Liver (tissue), 9 donors: Measurements from ENCODE around the gene INPP5F. TPM values are rescaled to one million over a fixed set of nuclear protein-coding genes. Genes with fewer than 3 reads are reported as not detected.

Source experiments
- DNase-seq: peaks from one replicate; pipeline ENCODE4 v3.0.0-alpha.2; 2017; ENCODE audit warnings: low spot score
- H3K27ac ChIP-seq, 2 donors: one replicate each; pipeline ENCODE4 v1.7.0; 2013; ENCODE audit warnings: inconsistent platforms in 2 of 2, low read length in 2 of 2, control low read depth in 1 of 2, low read depth in 1 of 2, mild to moderate bottlenecking in 1 of 2
- H3K27me3 ChIP-seq, 4 donors: one replicate each; pipeline versions ENCODE4 v1.6.1 to v1.7.0; 2013; ENCODE audit warnings: low read length in 3 of 4, inconsistent platforms in 1 of 4, mild to moderate bottlenecking in 1 of 4, moderate library complexity in 1 of 4; ENCODE audit not compliant: control insufficient read depth in 4 of 4, insufficient read depth in 4 of 4
- H3K36me3 ChIP-seq, 4 donors: one replicate each; pipeline versions ENCODE4 v1.6.1 to v1.7.0; 2013; ENCODE audit warnings: low read length in 3 of 4, mild to moderate bottlenecking in 3 of 4, low read depth in 1 of 4, moderate library complexity in 1 of 4; ENCODE audit not compliant: control insufficient read depth in 4 of 4, insufficient read depth in 3 of 4
- H3K4me1 ChIP-seq, 4 donors: one replicate each; pipeline versions ENCODE4 v1.6.1 to v1.7.0; 2013; ENCODE audit warnings: low read length in 3 of 4, mild to moderate bottlenecking in 3 of 4, moderate library complexity in 1 of 4; ENCODE audit not compliant: control insufficient read depth in 4 of 4, insufficient read depth in 4 of 4
- H3K4me3 ChIP-seq, 3 donors: one replicate each; pipeline versions ENCODE4 v1.6.1 to v1.7.0; 2013; ENCODE audit warnings: low read length in 3 of 3, control low read depth in 1 of 3, low read depth in 1 of 3, mild to moderate bottlenecking in 1 of 3
- H3K9ac ChIP-seq, 2 donors: one replicate each; pipeline ENCODE4 v1.7.0; 2013; ENCODE audit warnings: low read length in 2 of 2, mild to moderate bottlenecking in 2 of 2, moderate library complexity in 2 of 2, control low read depth in 1 of 2, low read depth in 1 of 2
- H3K9me3 ChIP-seq, 4 donors: one replicate each; pipeline versions ENCODE4 v1.6.1 to v1.7.0; 2013; ENCODE audit warnings: low read length in 3 of 4; ENCODE audit not compliant: control insufficient read depth in 4 of 4
- EGR1 ChIP-seq, 2 donors: IDR thresholded peaks; 2 replicates each; pipeline ENCODE4 v1.6.1; 2016 to 2018; ENCODE audit warnings: antibody characterized with exemption in 2 of 2, low read depth in 2 of 2
- FOXA1 ChIP-seq: IDR thresholded peaks from 2 replicates; pipeline ENCODE4 v1.6.1; 2016; ENCODE audit warnings: antibody characterized with exemption
- FOXA2 ChIP-seq: IDR thresholded peaks from 2 replicates; pipeline ENCODE4 v1.6.1; 2016; ENCODE audit warnings: antibody characterized with exemption
- GABPA ChIP-seq, 2 donors: IDR thresholded peaks in 1 of 2; conservative IDR thresholded peaks in 1 of 2; 2 replicates each; pipeline ENCODE4 v1.6.1; 2016; ENCODE audit warnings: antibody characterized with exemption in 2 of 2, mild to moderate bottlenecking in 1 of 2, moderate library complexity in 1 of 2
- HNF4A ChIP-seq, 2 donors: conservative IDR thresholded peaks; 2 replicates each; pipeline ENCODE4 v1.6.1; 2016; ENCODE audit warnings: antibody characterized with exemption in 2 of 2, mild to moderate bottlenecking in 2 of 2
- HNF4G ChIP-seq: IDR thresholded peaks from 2 replicates; pipeline ENCODE4 v1.6.1; 2016; ENCODE audit warnings: antibody characterized with exemption
- JUND ChIP-seq, 2 donors: IDR thresholded peaks; 2 replicates each; pipeline ENCODE4 v1.6.1; 2016; ENCODE audit warnings: antibody characterized with exemption in 2 of 2
- NR2F2 ChIP-seq: IDR thresholded peaks from 2 replicates; pipeline ENCODE4 v1.6.1; 2016; ENCODE audit warnings: antibody characterized with exemption
- RAD21 ChIP-seq, 2 donors: IDR thresholded peaks; 2 replicates each; pipeline ENCODE4 v1.6.1; 2016; ENCODE audit warnings: antibody characterized with exemption in 2 of 2, mild to moderate bottlenecking in 2 of 2
- RXRA ChIP-seq, 2 donors: IDR thresholded peaks; 2 replicates each; pipeline ENCODE4 v1.6.1; 2017 to 2018; ENCODE audit warnings: antibody characterized with exemption in 2 of 2, mild to moderate bottlenecking in 1 of 2
- SP1 ChIP-seq: IDR thresholded peaks from 2 replicates; pipeline ENCODE4 v1.6.1; 2018; ENCODE audit warnings: antibody characterized with exemption, mild to moderate bottlenecking
- TAF1 ChIP-seq: conservative IDR thresholded peaks from 2 replicates; pipeline ENCODE4 v1.6.1; 2016; ENCODE audit warnings: antibody characterized with exemption, mild to moderate bottlenecking
- YY1 ChIP-seq: IDR thresholded peaks from 2 replicates; pipeline ENCODE4 v1.6.1; 2016; ENCODE audit warnings: antibody characterized with exemption, mild to moderate bottlenecking
- WGBS: extraction: QIAGEN DNeasy Blood & Tissue Kit; methylation state at CpG from one replicate; pipeline ENCODE4 v1.1.7; 2013; 5-methylcytosine and 5-hydroxymethylcytosine counted together
- polyA plus RNA-seq, 2 donors: library from polyadenylated mRNA; stranded (reverse) in 1 of 2; unstranded in 1 of 2; fragments of 200-250 nt in 1 of 2; fragments of >200 nt in 1 of 2; fragmentation: Nextera tagmentation in 1 of 2; extraction: Ambion mirVana in 1 of 2; gene quantifications; one replicate each; pipeline versions ENCODE4 v1.2.1 to v1.2.3, GENCODE V29; 2013 to 2015
- total RNA-seq, 2 donors: library from RNA; depleted of rRNA; stranded (reverse); fragments of >200 nt; gene quantifications; one replicate each; pipeline ENCODE4 v1.2.3, GENCODE V29; 2014
- TF ChIP-seq, protein P1 (sequence below): IDR thresholded peaks from 2 replicates; pipeline ENCODE4 v1.6.1; 2016; ENCODE audit warnings: antibody characterized with exemption
- TF ChIP-seq, protein P2 (sequence below): IDR thresholded peaks from 2 replicates; pipeline ENCODE4 v1.6.1; 2016; ENCODE audit warnings: antibody characterized with exemption
- TF ChIP-seq, protein P3 (sequence below): fragments of 150-350 bp; IDR thresholded peaks from 2 replicates; pipeline ENCODE4 v1.5.1; 2017; ENCODE audit warnings: improper control_type of control experiment, low read depth, low read length; ENCODE audit not compliant: missing input control
- TF ChIP-seq, protein P4 (sequence below): IDR thresholded peaks from 2 replicates; pipeline ENCODE4 v1.6.1; 2016; ENCODE audit warnings: antibody characterized with exemption, mild to moderate bottlenecking
- TF ChIP-seq, protein P5 (sequence below): IDR thresholded peaks from 2 replicates; pipeline ENCODE4 v1.6.1; 2016; ENCODE audit warnings: antibody characterized with exemption
- donor health status: healthy.
- donor health status: healthy.
- donor health status: healthy.
- donor health status: healthy.
- donor health status: healthy.

Gene INPP5F
- total and polyA plus RNA-seq, 4 donors = 1.1 to 8.1 (median 2.1) TPM

DNA sequence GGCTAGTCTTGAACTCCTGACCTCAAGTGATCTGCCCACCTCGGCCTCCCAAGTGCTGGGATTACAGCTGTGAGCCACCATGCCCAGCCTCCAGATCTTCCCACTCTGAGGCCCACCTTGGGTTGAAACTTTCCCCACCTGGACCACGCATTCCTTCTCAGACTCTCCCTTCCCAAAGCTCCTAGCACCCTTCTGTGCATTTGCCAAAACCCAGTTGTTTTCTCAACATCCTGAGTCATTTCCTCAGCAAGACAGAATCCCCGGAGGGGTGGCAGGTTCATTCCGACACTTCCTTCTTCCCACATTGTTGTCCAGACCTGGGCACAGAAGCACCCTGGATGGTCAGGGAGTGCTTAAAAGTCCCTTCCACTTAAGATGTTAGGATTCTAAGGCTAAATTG lies 45.8 kb upstream of the INPP5F start:
- 81% methylated on average over 4 of the region's 4 CpGs for WGBS
- H3K27ac ChIP-seq = no peak overlapping the region

More for the DNA sequence above, 45.8 kb upstream of the INPP5F start:
- peaks cover 5 to 22% (median 15%) of the 10 kb centered on the region in 4 donors for H3K36me3 ChIP-seq
- TF ChIP-seq HNF4A (conservative IDR thresholded peaks at IDR 0.05) = no peak
- TF ChIP-seq FOXA1 = no peak
- TF ChIP-seq FOXA2 = no peak
- no peak for TF ChIP-seq TAF1
- no peak for TF ChIP-seq RXRA (IDR thresholded peaks at IDR 0.05)
- TF ChIP-seq, protein P1, sequence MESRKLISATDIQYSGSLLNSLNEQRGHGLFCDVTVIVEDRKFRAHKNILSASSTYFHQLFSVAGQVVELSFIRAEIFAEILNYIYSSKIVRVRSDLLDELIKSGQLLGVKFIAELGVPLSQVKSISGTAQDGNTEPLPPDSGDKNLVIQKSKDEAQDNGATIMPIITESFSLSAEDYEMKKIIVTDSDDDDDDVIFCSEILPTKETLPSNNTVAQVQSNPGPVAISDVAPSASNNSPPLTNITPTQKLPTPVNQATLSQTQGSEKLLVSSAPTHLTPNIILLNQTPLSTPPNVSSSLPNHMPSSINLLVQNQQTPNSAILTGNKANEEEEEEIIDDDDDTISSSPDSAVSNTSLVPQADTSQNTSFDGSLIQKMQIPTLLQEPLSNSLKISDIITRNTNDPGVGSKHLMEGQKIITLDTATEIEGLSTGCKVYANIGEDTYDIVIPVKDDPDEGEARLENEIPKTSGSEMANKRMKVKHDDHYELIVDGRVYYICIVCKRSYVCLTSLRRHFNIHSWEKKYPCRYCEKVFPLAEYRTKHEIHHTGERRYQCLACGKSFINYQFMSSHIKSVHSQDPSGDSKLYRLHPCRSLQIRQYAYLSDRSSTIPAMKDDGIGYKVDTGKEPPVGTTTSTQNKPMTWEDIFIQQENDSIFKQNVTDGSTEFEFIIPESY = no peak
- TF ChIP-seq, protein P2, sequence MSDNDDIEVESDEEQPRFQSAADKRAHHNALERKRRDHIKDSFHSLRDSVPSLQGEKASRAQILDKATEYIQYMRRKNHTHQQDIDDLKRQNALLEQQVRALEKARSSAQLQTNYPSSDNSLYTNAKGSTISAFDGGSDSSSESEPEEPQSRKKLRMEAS = no peak
- no peak for TF ChIP-seq GABPA (IDR thresholded peaks at IDR 0.05 in 1 of 2, conservative IDR thresholded peaks at IDR 0.05 in 1 of 2)
- TF ChIP-seq, protein P3, sequence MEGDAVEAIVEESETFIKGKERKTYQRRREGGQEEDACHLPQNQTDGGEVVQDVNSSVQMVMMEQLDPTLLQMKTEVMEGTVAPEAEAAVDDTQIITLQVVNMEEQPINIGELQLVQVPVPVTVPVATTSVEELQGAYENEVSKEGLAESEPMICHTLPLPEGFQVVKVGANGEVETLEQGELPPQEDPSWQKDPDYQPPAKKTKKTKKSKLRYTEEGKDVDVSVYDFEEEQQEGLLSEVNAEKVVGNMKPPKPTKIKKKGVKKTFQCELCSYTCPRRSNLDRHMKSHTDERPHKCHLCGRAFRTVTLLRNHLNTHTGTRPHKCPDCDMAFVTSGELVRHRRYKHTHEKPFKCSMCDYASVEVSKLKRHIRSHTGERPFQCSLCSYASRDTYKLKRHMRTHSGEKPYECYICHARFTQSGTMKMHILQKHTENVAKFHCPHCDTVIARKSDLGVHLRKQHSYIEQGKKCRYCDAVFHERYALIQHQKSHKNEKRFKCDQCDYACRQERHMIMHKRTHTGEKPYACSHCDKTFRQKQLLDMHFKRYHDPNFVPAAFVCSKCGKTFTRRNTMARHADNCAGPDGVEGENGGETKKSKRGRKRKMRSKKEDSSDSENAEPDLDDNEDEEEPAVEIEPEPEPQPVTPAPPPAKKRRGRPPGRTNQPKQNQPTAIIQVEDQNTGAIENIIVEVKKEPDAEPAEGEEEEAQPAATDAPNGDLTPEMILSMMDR = no peak
- TF ChIP-seq RAD21 (IDR thresholded peaks at IDR 0.05) = no peak
- TF ChIP-seq HNF4G = no peak
- TF ChIP-seq, protein P4, sequence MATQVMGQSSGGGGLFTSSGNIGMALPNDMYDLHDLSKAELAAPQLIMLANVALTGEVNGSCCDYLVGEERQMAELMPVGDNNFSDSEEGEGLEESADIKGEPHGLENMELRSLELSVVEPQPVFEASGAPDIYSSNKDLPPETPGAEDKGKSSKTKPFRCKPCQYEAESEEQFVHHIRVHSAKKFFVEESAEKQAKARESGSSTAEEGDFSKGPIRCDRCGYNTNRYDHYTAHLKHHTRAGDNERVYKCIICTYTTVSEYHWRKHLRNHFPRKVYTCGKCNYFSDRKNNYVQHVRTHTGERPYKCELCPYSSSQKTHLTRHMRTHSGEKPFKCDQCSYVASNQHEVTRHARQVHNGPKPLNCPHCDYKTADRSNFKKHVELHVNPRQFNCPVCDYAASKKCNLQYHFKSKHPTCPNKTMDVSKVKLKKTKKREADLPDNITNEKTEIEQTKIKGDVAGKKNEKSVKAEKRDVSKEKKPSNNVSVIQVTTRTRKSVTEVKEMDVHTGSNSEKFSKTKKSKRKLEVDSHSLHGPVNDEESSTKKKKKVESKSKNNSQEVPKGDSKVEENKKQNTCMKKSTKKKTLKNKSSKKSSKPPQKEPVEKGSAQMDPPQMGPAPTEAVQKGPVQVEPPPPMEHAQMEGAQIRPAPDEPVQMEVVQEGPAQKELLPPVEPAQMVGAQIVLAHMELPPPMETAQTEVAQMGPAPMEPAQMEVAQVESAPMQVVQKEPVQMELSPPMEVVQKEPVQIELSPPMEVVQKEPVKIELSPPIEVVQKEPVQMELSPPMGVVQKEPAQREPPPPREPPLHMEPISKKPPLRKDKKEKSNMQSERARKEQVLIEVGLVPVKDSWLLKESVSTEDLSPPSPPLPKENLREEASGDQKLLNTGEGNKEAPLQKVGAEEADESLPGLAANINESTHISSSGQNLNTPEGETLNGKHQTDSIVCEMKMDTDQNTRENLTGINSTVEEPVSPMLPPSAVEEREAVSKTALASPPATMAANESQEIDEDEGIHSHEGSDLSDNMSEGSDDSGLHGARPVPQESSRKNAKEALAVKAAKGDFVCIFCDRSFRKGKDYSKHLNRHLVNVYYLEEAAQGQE = no peak
- TF ChIP-seq, protein P5, sequence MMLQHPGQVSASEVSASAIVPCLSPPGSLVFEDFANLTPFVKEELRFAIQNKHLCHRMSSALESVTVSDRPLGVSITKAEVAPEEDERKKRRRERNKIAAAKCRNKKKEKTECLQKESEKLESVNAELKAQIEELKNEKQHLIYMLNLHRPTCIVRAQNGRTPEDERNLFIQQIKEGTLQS = no peak
- no peak for TF ChIP-seq YY1
- TF ChIP-seq SP1 = no peak
- no peak for TF ChIP-seq EGR1 (IDR thresholded peaks at IDR 0.05; ENCODE audit: low read depth in 2 of 2)
- TF ChIP-seq JUND (IDR thresholded peaks at IDR 0.05) = no peak
- no peak for TF ChIP-seq NR2F2
- no peak for DNase-seq
- H3K4me1 ChIP-seq = no peaks in the 10 kb centered on the region
- H3K9ac ChIP-seq = no peak overlapping the region
- no peak overlapping the region for H3K4me3 ChIP-seq
- no peaks in the 10 kb centered on the region for H3K9me3 ChIP-seq
- H3K27me3 ChIP-seq = no peaks in the 10 kb centered on the region
